H1 (cell line): ENCODE measurements around the gene SEC61B. TPM values are rescaled to one million over a fixed set of nuclear protein-coding genes. Genes with fewer than 3 reads are reported as not detected.
A peak's percentile ranks its signal among the peaks of the same experiment; 100 is the strongest.

Experiments
- CBX5 ChIP-seq: fragments of 300-800, 300-1000 bp; sonication (generic); IDR thresholded peaks from 2 replicates; pipeline ENCODE4 v1.7.1; 2016; ENCODE audit warnings: antibody characterized with exemption, low read length, low read depth
- RAD21 ChIP-seq, 2 experiments: IDR thresholded peaks in 1 of 2; conservative IDR thresholded peaks in 1 of 2; 2 replicates each; pipeline ENCODE4 v1.6.1; 2011; ENCODE audit warnings: low read depth in 2 of 2, low read length in 2 of 2, improper control_type of control experiment in 1 of 2, inconsistent platforms in 1 of 2, mild to moderate bottlenecking in 1 of 2, moderate library complexity in 1 of 2
- polyA plus RNA-seq, 7 experiments: library from polyadenylated mRNA; depleted of rRNA in 3 of 7; stranded (reverse) in 5 of 7; unstranded in 2 of 7; fragments of >200 nt in 5 of 7; fragments of 200-250 nt in 2 of 7; gene quantifications; 1 replicate in 5 of 7; 2 replicates in 1 of 7; 4 replicates in 1 of 7; pipeline versions ENCODE4 v1.2.1 to v1.2.3, GENCODE V29; 2011 to 2013; ENCODE audit warnings: missing spikeins in 2 of 7, mixed read lengths in 2 of 7
- total RNA-seq: library from RNA; stranded (reverse); fragmentation: NEBNext Ultra II Directional; extraction: Animal tissue kit (Norgen Biotek cat#: 25700); gene quantifications from 2 replicates; pipeline ENCODE4 v1.2.1, GENCODE V29; 2021
- TF ChIP-seq, protein P1 (sequence below): IDR thresholded peaks from 2 replicates; pipeline ENCODE4 v1.6.1; 2012; ENCODE audit warnings: low read length, inconsistent platforms

SEC61B gene
- total and polyA plus RNA-seq, 2 of the 8 experiments (the other 6 are each of a cell fraction or from before 2014, with no cell fraction given): 155 to 379 TPM

DNA sequence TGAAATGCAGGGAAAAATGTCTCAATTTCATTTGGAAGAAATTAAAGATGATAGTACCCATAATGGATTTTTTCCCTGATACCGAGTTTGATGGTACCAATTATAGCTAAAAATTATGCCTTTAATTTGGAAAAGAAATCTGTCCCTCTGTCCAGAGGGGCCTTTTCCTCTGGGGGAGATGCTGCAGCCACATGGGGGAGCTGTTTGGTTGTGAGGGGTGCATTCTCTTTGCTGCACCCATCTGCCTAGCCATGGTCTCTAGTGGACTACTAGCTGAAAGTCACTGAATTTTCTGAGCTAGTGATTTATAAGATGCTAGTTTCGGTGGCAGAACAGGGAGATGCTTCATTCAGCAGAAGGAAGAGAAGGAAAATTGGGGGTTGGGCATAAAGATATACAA lies 9.6 kb downstream of the SEC61B start (continued):
- TF ChIP-seq, protein P1, sequence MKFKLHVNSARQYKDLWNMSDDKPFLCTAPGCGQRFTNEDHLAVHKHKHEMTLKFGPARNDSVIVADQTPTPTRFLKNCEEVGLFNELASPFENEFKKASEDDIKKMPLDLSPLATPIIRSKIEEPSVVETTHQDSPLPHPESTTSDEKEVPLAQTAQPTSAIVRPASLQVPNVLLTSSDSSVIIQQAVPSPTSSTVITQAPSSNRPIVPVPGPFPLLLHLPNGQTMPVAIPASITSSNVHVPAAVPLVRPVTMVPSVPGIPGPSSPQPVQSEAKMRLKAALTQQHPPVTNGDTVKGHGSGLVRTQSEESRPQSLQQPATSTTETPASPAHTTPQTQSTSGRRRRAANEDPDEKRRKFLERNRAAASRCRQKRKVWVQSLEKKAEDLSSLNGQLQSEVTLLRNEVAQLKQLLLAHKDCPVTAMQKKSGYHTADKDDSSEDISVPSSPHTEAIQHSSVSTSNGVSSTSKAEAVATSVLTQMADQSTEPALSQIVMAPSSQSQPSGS: no peak
- TF ChIP-seq RAD21 (IDR thresholded peaks at IDR 0.05 in 1 of 2, conservative IDR thresholded peaks at IDR 0.05 in 1 of 2; ENCODE audit: low read depth in 2 of 2, low read length in 2 of 2): peak; percentile 58 to 65
- TF ChIP-seq CBX5: no peak
